ENCODE data around the gene TUBA4B. TPM values are rescaled to one million over a fixed set of nuclear protein-coding genes. Genes with fewer than 3 reads are reported as not detected.

Gene TUBA4B
- total RNA-seq, 1 donor from 2014 or later = not detected

- no peak for TF ChIP-seq CTCF (IDR thresholded peaks at IDR 0.05; ENCODE audit: partially characterized antibody, unreplicated experiment)
- Mint-ChIP-seq H3K4me1 (ENCODE audit: low read depth, unreplicated experiment) (peaks cover 5% of the 10 kb centered on the region), H3K36me3 (ENCODE audit: unreplicated experiment) (no peaks in the 10 kb centered on the region), H3K27me3 (ENCODE audit: unreplicated experiment) (no peaks in the 10 kb centered on the region), H3K9me3 (ENCODE audit: unreplicated experiment) (peaks cover 12% of the 10 kb centered on the region), H3K4me3 (ENCODE audit: unreplicated experiment) (peak within 1 kb of the TSS; percentile 89), H3K27ac (ENCODE audit: unreplicated experiment) (peak within 1 kb of the TSS; percentile 92)
- DNase-seq = peak; percentile 96
These were observed 46.5 kb upstream of the TUBA4B start, which contains the start of gene ZFAND2B for GRCh38 chr2:219206328-219207133. Gene ZFAND2B (plus strand): TSS chr2:219206782. CDS start chr2:219206988, 206 bp downstream.

GRCh38 chr2:219207134-219207883, 45.7 kb upstream of the TUBA4B start:
- TF ChIP-seq CTCF (IDR thresholded peaks at IDR 0.05; ENCODE audit: partially characterized antibody, unreplicated experiment) = no peak
- DNase-seq = no peak
- peak overlapping the region; percentile 89 for H3K4me3 Mint-ChIP-seq (ENCODE audit: unreplicated experiment)
- H3K36me3 Mint-ChIP-seq (ENCODE audit: unreplicated experiment) = no peaks in the 10 kb centered on the region
- H3K27ac Mint-ChIP-seq (ENCODE audit: unreplicated experiment) = peak overlapping the region; percentile 80
- H3K27me3 Mint-ChIP-seq (ENCODE audit: unreplicated experiment) = no peaks in the 10 kb centered on the region
- peaks cover 14% of the 10 kb centered on the region for H3K9me3 Mint-ChIP-seq (ENCODE audit: unreplicated experiment)
- H3K4me1 Mint-ChIP-seq (ENCODE audit: low read depth, unreplicated experiment) = peaks cover 5% of the 10 kb centered on the region

- TF ChIP-seq CTCF (IDR thresholded peaks at IDR 0.05; ENCODE audit: partially characterized antibody, unreplicated experiment) = no peak
- no peaks in the 10 kb centered on the region for H3K36me3 Mint-ChIP-seq (ENCODE audit: unreplicated experiment)
- H3K9me3 Mint-ChIP-seq (ENCODE audit: unreplicated experiment) = peaks cover 14% of the 10 kb centered on the region
- H3K27ac Mint-ChIP-seq (ENCODE audit: unreplicated experiment) = peak overlapping the region; percentile 0
- peak overlapping the region; percentile 89 for H3K4me3 Mint-ChIP-seq (ENCODE audit: unreplicated experiment)
- H3K27me3 Mint-ChIP-seq (ENCODE audit: unreplicated experiment) = no peaks in the 10 kb centered on the region
- H3K4me1 Mint-ChIP-seq (ENCODE audit: low read depth, unreplicated experiment) = peaks cover 5% of the 10 kb centered on the region
- DNase-seq = no peak
These were observed 44.9 kb upstream of the TUBA4B start for GRCh38 chr2:219207884-219208740.

GRCh38 chr2:219209236-219210195, 43.5 kb upstream of the TUBA4B start:
- Mint-ChIP-seq H3K27me3 (ENCODE audit: unreplicated experiment) (peaks cover 5% of the 10 kb centered on the region), H3K27ac (ENCODE audit: unreplicated experiment) (no peak overlapping the region), H3K4me3 (ENCODE audit: unreplicated experiment) (no peak overlapping the region), H3K9me3 (ENCODE audit: unreplicated experiment) (peaks cover 14% of the 10 kb centered on the region), H3K4me1 (ENCODE audit: low read depth, unreplicated experiment) (peaks cover 5% of the 10 kb centered on the region), H3K36me3 (ENCODE audit: unreplicated experiment) (no peaks in the 10 kb centered on the region)
- TF ChIP-seq CTCF (IDR thresholded peaks at IDR 0.05; ENCODE audit: partially characterized antibody, unreplicated experiment) = no peak
- no peak for DNase-seq

Measured in glutamatergic neuron (in vitro differentiated cells).